ENCODE data around the gene HOXA4. TPM values are rescaled to one million over a fixed set of nuclear protein-coding genes. Genes with fewer than 3 reads are reported as not detected.

HOXA4 gene
- total and polyA plus RNA-seq, 4 experiments from 2014 or later = 0.19 to 0.30 TPM; not detected in 2

DNA sequence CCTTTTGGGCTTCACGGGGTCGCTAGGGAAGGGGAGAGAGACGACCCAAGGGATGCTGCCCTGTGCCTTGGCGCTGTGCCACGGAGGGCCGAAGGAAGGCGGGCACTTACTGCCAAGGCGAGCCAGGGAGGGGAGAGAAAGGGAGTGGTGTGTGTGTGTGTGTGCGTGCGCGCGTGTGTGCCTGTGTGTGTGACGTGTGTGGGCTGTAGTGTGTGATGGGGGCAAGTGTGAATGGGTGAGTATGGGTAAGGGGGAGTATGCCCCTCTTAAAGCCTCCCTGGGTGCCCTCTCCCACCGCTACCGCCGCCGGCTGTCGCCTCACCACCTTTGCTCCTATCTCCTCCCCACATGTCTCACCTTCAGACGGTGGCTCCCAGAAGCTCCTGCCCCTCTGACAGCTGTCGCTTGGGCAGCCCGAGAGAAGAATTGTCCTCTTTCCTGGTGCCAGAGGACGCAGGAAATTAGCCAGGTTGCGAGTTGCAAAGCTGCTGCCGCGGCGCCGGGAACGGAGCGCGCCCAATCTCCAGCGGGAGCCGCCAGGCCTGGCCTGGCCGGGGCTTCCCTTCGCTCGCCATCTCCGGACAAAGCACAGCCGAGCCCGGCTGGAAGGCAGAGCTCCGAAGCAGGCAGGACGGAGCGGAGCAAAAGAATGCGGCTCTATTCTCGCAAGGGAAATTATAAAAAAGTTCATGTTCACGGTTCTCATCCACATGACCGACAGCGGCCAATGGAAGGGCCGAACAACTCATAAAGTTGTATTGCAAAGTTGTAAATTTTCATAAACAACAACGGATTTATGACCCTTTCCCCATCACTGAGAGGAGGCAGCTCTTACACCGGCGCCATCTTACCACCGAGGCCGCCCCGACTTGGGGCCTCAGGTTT is 21.6 kb upstream of the HOXA4 start, which contains the start of gene HOXA3:
Gene HOXA3, minus strand, starts transcription at position 653 of the 885 bp plus-strand sequence. CDS start 41,943 bp downstream, outside the sequence.
- Mint-ChIP-seq H3K27ac (peak within 1 kb of the TSS in 5 of 7 donors; percentile 53 to 88 (median 68)), H3K36me3 (no peaks in the 10 kb centered on the region), H3K27me3 (peaks cover 75 to 78% of the 10 kb centered on the region in 2 donors), H3K9me3 (peaks cover 0 to 27% (median 0%) of the 10 kb centered on the region in 8 donors), H3K4me3 (peak within 1 kb of the TSS; percentile 74 to 92 (median 83)), H3K4me1 (peaks cover 30 to 71% (median 46%) of the 10 kb centered on the region in 4 donors)
- peak in 1 of 5 donors; percentile 33 for DNase-seq
- Histone ChIP-seq H3K27ac (ENCODE audit: low read depth, low read length) (no peak within 1 kb of the TSS), H3K9me3 (ENCODE audit: control insufficient read depth in 1 of 2, low read length in 2 of 2) (no peaks in the 10 kb centered on the region), H3K27me3 (ENCODE audit: insufficient read depth, low read length) (peaks cover 90% of the 10 kb centered on the region), H3K4me1 (ENCODE audit: insufficient read depth, low read length) (peaks cover 51% of the 10 kb centered on the region), H3K36me3 (ENCODE audit: insufficient read depth, low read length) (no peaks in the 10 kb centered on the region), H3K4me3 (ENCODE audit: low read length in 2 of 2) (no peak within 1 kb of the TSS)
- ChIA-PET CTCF (ENCODE audit: partially characterized antibody) (interaction anchor here (0.7 to 5.0 kb wide), 5 partner anchors 10 to 471 kb away, joined by 3 to 66 read pairs (median 4); no protein-coding TSS in a partner anchor), POLR2A (ENCODE audit: partially characterized antibody) (no interaction called here)
- intact Hi-C loops (cut with micrococcal nuclease) = loop anchor here (1.0 to 5.0 kb wide), 2 partner anchors 9 to 1900 kb away; no protein-coding TSS in a partner anchor

DNA sequence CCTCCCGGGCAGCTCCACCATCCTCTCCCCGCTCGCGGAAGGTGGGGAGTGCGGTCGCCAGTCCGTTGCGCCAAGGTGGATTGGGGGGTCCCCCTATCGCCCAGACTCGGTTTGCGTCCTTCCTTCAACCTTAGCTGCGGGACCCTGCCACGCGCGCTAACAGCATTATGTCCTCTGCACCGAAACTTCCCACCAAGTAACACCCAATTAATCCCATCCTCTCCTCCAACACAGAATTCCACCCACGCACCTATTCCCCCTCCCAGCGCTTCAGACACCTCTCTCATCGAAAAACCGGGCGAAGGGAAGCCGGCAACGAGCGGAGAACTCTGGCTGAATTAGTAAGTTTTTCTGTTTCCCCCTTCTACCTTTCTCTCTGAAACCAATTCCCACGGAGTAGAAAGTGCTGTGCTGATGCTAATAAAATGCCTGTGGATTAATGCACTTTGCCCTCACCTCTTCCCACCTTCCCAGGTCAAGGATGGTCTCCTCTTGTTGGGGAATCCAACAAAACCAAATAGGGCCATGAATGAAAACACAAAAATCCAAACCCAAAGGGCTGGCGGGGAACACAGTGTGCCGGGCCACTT is 20.9 kb upstream of the HOXA4 start:
- Mint-ChIP-seq H3K4me3 (peak overlapping the region; percentile 74 to 92 (median 83)), H3K36me3 (no peaks in the 10 kb centered on the region), H3K4me1 (peaks cover 27 to 66% (median 47%) of the 10 kb centered on the region in 4 donors), H3K27me3 (peaks cover 78 to 79% of the 10 kb centered on the region in 2 donors), H3K27ac (peak overlapping the region in 5 of 7 donors; percentile 53 to 70 (median 68)), H3K9me3 (peaks cover 0 to 22% (median 0%) of the 10 kb centered on the region in 8 donors)
- no peaks in the 10 kb centered on the region for H3K9me3 ChIP-seq (ENCODE audit: control insufficient read depth in 1 of 2, low read length in 2 of 2)
- POLR2A ChIA-PET (ENCODE audit: partially characterized antibody) = no interaction called here
- H3K4me3 ChIP-seq (ENCODE audit: low read length in 2 of 2) = peak overlapping the region in 1 of 2 donors; percentile 36
- peaks cover 49% of the 10 kb centered on the region for H3K4me1 ChIP-seq (ENCODE audit: insufficient read depth, low read length)
- no peak for DNase-seq
- no peaks in the 10 kb centered on the region for H3K36me3 ChIP-seq (ENCODE audit: insufficient read depth, low read length)
- peaks cover 93% of the 10 kb centered on the region for H3K27me3 ChIP-seq (ENCODE audit: insufficient read depth, low read length)
- CTCF ChIA-PET (ENCODE audit: partially characterized antibody) = interaction anchor here (1.0 to 5.0 kb wide), 12 partner anchors 8 to 1295 kb away, joined by 3 to 66 read pairs (median 5); no protein-coding TSS in a partner anchor
- intact Hi-C loops (cut with micrococcal nuclease) = loop anchor here (1.0 to 5.0 kb wide), 2 partner anchors 10 to 1899 kb away; no protein-coding TSS in a partner anchor
- no peak overlapping the region for H3K27ac ChIP-seq (ENCODE audit: low read depth, low read length)

DNA sequence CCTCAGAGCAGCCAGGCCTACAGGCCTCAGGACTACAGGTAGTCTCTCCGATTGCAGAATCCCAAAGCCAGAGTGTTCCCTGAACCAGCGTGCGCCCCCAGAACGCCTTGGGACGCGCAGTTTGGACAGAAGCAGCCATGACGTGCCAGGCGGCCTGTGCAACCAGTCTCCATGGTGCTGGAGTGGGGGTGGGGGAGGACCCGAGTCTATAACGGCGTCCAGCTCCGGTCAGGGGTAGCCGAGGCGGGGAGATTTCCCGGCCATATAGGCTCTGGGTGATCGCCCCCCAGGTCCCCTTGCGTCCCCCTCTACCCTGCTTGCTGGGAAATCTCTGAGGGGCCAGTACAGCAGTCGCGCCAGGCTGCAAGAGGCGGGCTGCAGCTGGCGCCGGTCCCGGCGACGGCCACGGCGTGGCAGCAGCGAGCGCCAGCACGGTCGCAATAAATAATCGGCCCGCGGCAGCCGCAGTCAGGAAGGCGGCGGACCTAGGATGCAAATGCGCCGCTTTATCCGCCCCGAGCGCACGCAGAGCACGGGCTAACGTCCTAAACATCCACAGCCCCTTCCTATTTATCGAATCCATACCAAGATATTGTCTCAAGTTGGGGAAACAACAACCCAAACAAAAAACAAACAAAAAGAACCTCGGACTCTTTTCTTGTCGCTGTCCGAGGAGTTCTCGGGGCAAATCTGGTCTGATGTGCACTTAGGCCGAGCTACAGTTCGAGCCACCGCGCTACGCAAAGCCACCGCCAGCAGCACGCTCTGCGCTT is 20.2 kb upstream of the HOXA4 start:
- POLR2A ChIA-PET (ENCODE audit: partially characterized antibody) = interaction anchor here (1.0 to 1.1 kb wide), 2 partner anchors 20 to 42 kb away, joined by 3 to 4 read pairs; partner anchors contain the start of gene HOXA4
- peaks cover 24 to 61% (median 43%) of the 10 kb centered on the region in 4 donors for H3K4me1 Mint-ChIP-seq

DNA sequence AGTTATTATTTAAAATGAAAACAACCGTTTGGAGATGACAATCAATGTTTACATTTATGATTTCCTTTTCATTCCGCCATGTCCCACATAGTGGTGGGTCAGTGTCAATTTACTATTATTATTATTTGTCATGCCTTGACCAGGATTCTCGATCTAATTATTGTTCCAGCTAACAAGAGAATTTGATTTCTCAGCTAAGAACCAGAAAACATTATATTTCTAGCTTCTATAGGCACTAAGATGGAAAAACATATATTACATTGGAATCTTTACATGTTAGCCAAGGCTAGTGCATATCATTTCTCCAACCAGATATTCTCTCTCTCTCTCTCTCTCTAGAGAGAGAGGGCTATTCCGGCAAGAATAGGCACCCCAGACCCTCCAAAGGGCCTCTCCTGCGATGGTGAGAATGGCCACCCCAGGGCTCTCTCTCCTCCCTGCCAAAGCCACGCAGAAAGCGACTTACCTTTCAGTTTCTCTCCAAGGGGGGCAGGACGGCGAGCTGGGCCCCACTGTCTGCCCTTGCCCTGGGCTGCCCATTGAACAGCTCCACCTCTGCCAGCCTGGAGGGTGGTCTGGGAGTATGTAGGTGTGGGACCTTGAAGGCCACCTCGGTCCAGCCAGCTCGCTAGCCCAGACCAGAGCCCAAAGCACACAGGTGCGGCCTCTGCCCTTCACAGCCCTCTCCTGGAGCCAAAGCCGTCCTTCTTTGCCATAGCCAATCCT is 19.4 kb upstream of the HOXA4 start:
- Histone ChIP-seq H3K27me3 (ENCODE audit: insufficient read depth, low read length) (peaks cover 85% of the 10 kb centered on the region), H3K4me1 (ENCODE audit: insufficient read depth, low read length) (peaks cover 35% of the 10 kb centered on the region), H3K27ac (ENCODE audit: low read depth, low read length) (no peak overlapping the region), H3K4me3 (ENCODE audit: low read length in 2 of 2) (no peak overlapping the region), H3K36me3 (ENCODE audit: insufficient read depth, low read length) (no peaks in the 10 kb centered on the region), H3K9me3 (ENCODE audit: control insufficient read depth in 1 of 2, low read length in 2 of 2) (no peaks in the 10 kb centered on the region)
- Mint-ChIP-seq H3K4me3 (peak overlapping the region in 5 of 8 donors; percentile 39 to 83 (median 46)), H3K4me1 (peaks cover 20 to 53% (median 37%) of the 10 kb centered on the region in 4 donors), H3K36me3 (no peaks in the 10 kb centered on the region), H3K27ac (peak overlapping the region in 1 of 7 donors; percentile 64), H3K27me3 (peaks cover 71 to 78% of the 10 kb centered on the region in 2 donors), H3K9me3 (peaks cover 0 to 8% (median 0%) of the 10 kb centered on the region in 8 donors)
- CTCF ChIA-PET (ENCODE audit: partially characterized antibody) = interaction anchor here (0.8 to 5.0 kb wide), 18 partner anchors 9 to 1294 kb away, joined by 3 to 66 read pairs (median 5); no protein-coding TSS in a partner anchor
- intact Hi-C loops (cut with micrococcal nuclease) = loop anchor here (5.0 kb wide), 2 partner anchors 118 to 1898 kb away; no protein-coding TSS in a partner anchor
- POLR2A ChIA-PET (ENCODE audit: partially characterized antibody) = interaction anchor here (0.9 to 1.1 kb wide), 3 partner anchors 16 to 43 kb away, joined by 3 to 4 read pairs (median 3); partner anchors contain the start of gene HOXA4
- DNase-seq = peak in 1 of 5 donors; percentile 29

More for the DNA sequence above, 20.2 kb upstream of the HOXA4 start:
- Histone ChIP-seq H3K36me3 (ENCODE audit: insufficient read depth, low read length) (no peaks in the 10 kb centered on the region), H3K4me3 (ENCODE audit: low read length in 2 of 2) (peak overlapping the region in 1 of 2 donors; percentile 36), H3K9me3 (ENCODE audit: control insufficient read depth in 1 of 2, low read length in 2 of 2) (no peaks in the 10 kb centered on the region), H3K27ac (ENCODE audit: low read depth, low read length) (no peak overlapping the region), H3K27me3 (ENCODE audit: insufficient read depth, low read length) (peaks cover 93% of the 10 kb centered on the region), H3K4me1 (ENCODE audit: insufficient read depth, low read length) (peaks cover 42% of the 10 kb centered on the region)
- DNase-seq = peak; percentile 57 to 68 (median 65)
- CTCF ChIA-PET (ENCODE audit: partially characterized antibody) = interaction anchor here (0.8 to 5.0 kb wide), 20 partner anchors 8 to 1295 kb away, joined by 3 to 66 read pairs (median 4); no protein-coding TSS in a partner anchor
- intact Hi-C loops (cut with micrococcal nuclease) = loop anchor here (1.0 to 5.0 kb wide), 2 partner anchors 11 to 1898 kb away; no protein-coding TSS in a partner anchor
- peak overlapping the region in 2 of 7 donors; percentile 48 to 69 for H3K27ac Mint-ChIP-seq
- H3K4me3 Mint-ChIP-seq = peak overlapping the region; percentile 74 to 92 (median 83)
- H3K9me3 Mint-ChIP-seq = peaks cover 0 to 16% (median 0%) of the 10 kb centered on the region in 8 donors
- H3K36me3 Mint-ChIP-seq = no peaks in the 10 kb centered on the region
- H3K27me3 Mint-ChIP-seq = peaks cover 78 to 81% of the 10 kb centered on the region in 2 donors

DNA sequence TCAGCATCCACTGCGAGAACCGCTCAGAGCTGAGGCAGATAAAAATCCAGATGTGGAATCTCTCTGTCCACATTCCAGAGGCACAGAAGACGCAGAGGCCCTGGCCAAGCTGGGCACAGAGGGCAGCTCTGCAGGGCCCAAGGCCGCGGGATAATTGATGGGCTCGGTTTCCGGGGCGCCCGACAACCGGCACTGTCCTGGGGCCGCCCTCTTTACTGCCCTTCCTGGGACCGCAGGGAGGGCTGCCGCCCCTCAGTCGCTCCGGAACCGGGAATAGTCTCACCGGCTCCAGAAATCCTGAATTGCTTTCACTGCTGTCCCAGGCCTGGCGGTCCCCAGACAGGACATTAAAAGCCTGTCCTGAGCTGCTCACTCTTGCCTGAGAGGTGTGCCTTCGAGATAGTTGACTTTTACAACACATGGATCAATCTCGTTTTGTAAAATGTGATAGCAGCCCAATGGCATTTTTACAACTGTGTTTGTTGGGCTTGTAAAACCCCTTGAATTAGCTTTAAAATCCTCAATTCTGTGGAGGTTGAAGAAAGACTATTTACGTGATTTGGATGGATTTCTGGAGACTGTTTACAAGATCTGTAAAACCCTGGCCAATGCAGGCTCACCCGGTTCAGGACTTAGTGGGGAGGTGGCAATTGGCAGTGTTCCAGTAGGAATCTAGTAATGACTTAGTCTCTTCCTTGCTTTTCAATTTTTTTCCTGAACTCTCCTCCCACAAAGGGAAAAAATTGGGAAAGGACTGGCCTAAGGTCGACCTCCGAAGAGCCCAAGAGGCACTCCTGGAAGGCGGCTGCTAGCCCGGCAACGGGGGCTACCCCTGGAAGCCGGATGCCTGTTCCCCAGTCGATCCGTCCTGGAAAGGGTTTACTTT is 18.4 kb upstream of the HOXA4 start:
- CTCF ChIA-PET (ENCODE audit: partially characterized antibody) = interaction anchor here (0.8 to 5.0 kb wide), 13 partner anchors 8 to 1257 kb away, joined by 3 to 66 read pairs (median 6); no protein-coding TSS in a partner anchor
- H3K27me3 Mint-ChIP-seq = peaks cover 62 to 72% of the 10 kb centered on the region in 2 donors
- peaks cover 0 to 2% (median 0%) of the 10 kb centered on the region in 8 donors for H3K9me3 Mint-ChIP-seq
- peak overlapping the region in 1 of 8 donors; percentile 67 for H3K4me3 Mint-ChIP-seq
- no peaks in the 10 kb centered on the region for H3K9me3 ChIP-seq (ENCODE audit: control insufficient read depth in 1 of 2, low read length in 2 of 2)
- H3K4me3 ChIP-seq (ENCODE audit: low read length in 2 of 2) = no peak overlapping the region
- no peak overlapping the region for H3K27ac ChIP-seq (ENCODE audit: low read depth, low read length)
- POLR2A ChIA-PET (ENCODE audit: partially characterized antibody) = interaction anchor here (0.9 kb wide), 1 partner anchor 17 kb away, joined by 3 read pairs; no protein-coding TSS in a partner anchor
- H3K27me3 ChIP-seq (ENCODE audit: insufficient read depth, low read length) = peaks cover 75% of the 10 kb centered on the region
- no peak for DNase-seq
- H3K4me1 Mint-ChIP-seq = peaks cover 17 to 43% (median 31%) of the 10 kb centered on the region in 4 donors
- peaks cover 26% of the 10 kb centered on the region for H3K4me1 ChIP-seq (ENCODE audit: insufficient read depth, low read length)
- no peaks in the 10 kb centered on the region for H3K36me3 Mint-ChIP-seq
- intact Hi-C loops (cut with micrococcal nuclease) = loop anchor here (5.0 kb wide), 1 partner anchor 117 kb away; no protein-coding TSS in a partner anchor
- no peaks in the 10 kb centered on the region for H3K36me3 ChIP-seq (ENCODE audit: insufficient read depth, low read length)
- peak overlapping the region in 2 of 7 donors; percentile 57 to 64 for H3K27ac Mint-ChIP-seq
